Testis (tissue), 2 donors: ENCODE results near the gene TNNT2.

ENCODE experiments used
- CTCF ChIP-seq, 3 experiments: fragments of 450-650 bp in 2 of 3; fragments of 200-600 bp in 1 of 3; sonication (generic) in 1 of 3; IDR thresholded peaks; one replicate each; pipeline ENCODE4 v1.5.1; 2016 to 2019; ENCODE audit warnings: antibody characterized with exemption in 3 of 3, mild to moderate bottlenecking in 2 of 3, moderate library complexity in 1 of 3
- POLR2A ChIP-seq: fragments of 450-650 bp; IDR thresholded peaks from one replicate; pipeline ENCODE4 v1.6.1; 2017; ENCODE audit warnings: antibody characterized with exemption, mild to moderate bottlenecking, moderate library complexity

- TF ChIP-seq CTCF (IDR thresholded peaks at IDR 0.05), result no peak
- no peak for TF ChIP-seq POLR2A
Observed at GRCh38 chr1:201324821-201325677, 52.4 kb downstream of the TNNT2 start.
